AG09319 (cell line): Measurements from ENCODE around the gene FAM217A.
"Not testable (repeated sequence)": the region's sequence is repeated elsewhere in the genome, so short reads cannot be mapped to it uniquely, and the experiment has no call there.

Experiments used
- DNase-seq: peaks from one replicate; pipeline ENCODE4 v3.0.0-alpha.2; 2010; ENCODE audit warnings: low read depth; ENCODE audit errors: extremely low read depth
- TF ChIP-seq, protein P1 (sequence below): IDR thresholded peaks from 2 replicates; pipeline ENCODE4 v1.5.1; 2011; ENCODE audit warnings: low read depth, mild to moderate bottlenecking, inconsistent platforms, low read length, moderate library complexity

Gene FAM217A

DNA sequence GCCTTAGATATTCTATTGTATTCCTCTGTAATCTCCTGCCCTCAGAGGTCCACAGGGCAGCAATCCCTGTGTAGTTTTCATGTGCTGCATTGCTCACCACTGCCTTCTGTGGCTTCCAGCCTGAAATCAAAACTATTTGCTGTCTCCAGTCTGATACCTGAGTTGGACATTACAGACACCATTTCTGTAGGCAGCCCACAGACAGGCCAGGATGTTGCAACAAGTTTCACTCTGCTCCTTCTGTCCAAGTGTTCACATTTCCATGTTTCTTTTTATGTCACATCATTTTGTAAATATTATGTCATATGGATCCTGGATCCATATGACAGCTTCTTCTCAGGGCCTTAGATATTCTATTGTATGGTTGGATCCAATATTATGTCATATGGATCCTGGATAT is 34.7 kb upstream of the FAM217A start:
- DNase-seq: no peak
- TF ChIP-seq, protein P1, sequence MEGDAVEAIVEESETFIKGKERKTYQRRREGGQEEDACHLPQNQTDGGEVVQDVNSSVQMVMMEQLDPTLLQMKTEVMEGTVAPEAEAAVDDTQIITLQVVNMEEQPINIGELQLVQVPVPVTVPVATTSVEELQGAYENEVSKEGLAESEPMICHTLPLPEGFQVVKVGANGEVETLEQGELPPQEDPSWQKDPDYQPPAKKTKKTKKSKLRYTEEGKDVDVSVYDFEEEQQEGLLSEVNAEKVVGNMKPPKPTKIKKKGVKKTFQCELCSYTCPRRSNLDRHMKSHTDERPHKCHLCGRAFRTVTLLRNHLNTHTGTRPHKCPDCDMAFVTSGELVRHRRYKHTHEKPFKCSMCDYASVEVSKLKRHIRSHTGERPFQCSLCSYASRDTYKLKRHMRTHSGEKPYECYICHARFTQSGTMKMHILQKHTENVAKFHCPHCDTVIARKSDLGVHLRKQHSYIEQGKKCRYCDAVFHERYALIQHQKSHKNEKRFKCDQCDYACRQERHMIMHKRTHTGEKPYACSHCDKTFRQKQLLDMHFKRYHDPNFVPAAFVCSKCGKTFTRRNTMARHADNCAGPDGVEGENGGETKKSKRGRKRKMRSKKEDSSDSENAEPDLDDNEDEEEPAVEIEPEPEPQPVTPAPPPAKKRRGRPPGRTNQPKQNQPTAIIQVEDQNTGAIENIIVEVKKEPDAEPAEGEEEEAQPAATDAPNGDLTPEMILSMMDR: no peak

DNA sequence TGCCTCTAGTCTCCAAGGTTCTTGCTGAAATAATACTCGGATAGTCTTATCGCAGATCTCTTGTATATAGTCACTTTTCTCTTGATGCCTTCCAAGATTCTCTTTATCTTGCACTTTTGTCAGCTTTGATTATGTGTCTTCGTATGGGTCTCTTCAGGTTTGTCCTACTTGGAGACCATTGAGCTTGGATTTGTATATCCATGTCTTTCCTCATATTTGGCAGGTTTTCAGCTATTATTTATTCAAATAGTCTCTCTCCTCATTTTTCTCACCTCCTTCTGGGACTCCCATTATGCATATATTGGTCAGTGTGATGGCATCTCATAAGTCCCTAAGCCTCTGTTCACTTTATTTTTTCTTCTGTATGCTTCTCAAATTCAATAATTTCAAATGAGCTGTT is 33.4 kb upstream of the FAM217A start:
- no peak for DNase-seq
- TF ChIP-seq, protein P1: no peak

DNA sequence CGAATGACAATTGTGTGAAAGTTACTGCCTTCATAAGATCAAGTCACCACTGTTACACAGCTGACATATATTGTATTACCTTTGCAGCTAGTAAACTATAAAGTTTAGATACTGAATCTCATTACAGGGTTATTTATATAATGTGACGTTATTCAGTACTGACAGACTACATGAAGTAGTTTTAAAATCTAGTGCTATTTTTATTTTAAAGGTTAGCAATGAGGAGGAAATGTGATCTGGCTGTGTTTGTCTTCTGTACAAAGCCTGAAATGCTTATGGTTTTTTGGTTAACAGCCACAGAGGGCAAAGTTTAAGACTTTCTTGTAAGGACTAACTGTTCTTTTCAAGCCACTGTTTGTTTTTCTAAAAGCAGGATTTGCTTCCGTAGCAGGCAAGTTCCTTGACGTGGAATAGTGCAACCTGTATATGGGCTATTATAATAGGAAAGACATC is 30.5 kb upstream of the FAM217A start:
- DNase-seq: not testable (repeated sequence)

DNA sequence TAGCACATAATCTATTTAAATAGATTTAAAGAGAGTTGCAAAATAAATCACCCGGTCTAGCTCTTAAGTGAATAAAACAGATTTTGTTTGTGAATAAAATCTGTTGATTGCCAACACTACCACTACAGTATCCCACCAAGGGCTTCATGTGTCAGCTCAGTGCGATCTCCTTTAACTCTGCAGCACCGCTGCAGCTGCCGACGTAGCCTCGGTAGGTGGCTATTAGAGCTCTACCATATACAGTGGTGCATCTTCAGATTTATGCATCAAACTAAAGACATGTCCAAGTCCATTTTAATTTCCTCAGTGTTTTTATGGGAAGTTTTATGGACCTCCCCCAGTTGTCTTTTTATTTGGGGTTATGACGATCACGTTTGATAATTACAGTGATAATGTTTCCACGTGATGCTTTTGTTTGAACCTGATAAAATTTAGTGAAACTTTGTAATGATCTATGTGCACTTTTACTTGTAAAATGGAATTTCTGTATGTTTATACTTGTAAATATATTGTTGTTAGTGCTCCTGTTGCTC is 29.7 kb upstream of the FAM217A start:
- TF ChIP-seq, protein P1: no peak
- DNase-seq: no peak

DNA sequence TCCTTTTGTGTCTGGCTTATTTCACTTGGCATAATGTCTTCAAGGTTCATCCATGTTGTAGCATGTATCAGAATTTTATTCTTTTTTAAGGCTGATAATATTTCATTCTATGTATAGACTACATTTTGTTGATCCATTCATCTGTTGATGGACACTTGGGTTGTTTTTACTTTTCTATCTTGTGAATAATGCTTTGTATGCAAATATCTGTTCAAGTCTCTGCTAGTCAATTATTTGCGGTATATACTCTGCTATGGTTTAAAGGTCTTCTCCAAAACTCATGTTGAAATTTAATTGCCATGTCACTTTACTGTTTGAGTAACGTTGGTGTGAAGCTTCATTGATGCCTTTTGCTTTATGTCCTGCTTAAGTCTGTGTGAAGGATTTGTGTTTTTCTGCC is 28.9 kb upstream of the FAM217A start:
- no peak for DNase-seq
- TF ChIP-seq, protein P1: no peak

DNA sequence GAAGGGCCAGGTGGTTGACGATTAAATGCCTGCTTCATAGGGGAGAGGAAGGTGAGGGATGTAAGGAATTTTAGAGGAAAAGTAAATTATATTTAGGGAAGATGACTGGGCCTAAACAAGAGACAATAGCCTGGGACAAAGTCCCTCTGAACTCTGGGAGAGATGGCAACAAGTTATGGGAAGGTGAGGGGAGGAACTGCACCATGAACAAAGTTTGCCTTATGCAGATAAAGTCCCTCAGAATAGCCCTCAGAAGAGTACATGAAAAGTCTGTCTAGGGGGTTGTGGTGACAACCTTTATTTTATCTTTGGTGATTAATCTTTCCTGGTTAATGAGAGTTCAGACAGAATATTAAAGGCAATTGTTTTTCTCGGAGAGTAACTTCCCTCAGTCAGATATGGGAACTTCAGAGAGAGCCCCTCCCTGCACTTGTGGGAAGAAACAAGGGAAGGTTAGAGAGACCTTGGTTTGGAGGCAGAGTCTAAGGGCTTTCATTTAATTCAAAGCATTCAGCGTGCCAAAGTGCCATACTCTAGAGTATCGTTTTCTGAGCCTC is 27.1 kb upstream of the FAM217A start:
- no peak for DNase-seq
- TF ChIP-seq, protein P1: no peak

DNA sequence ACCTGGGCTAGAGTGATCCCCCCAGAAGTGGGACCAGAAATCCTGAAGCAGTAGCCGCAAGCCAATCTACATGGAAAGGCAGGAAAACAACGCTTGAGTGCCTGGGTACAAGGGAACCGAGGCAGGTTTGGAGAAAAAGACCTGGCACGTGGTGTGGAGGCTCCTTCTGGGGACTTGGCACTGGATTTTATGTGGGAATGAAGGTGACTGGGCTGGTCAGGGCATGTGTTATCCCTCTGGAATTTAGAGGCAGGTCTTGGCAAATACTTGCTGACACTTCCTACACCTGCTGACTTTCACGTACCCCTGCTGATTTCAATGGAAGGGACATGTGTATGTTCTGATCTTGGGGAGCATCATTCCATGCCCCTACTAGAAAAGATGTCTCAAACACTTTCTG is 25.0 kb upstream of the FAM217A start:
- DNase-seq: no peak
- TF ChIP-seq, protein P1: no peak

DNA sequence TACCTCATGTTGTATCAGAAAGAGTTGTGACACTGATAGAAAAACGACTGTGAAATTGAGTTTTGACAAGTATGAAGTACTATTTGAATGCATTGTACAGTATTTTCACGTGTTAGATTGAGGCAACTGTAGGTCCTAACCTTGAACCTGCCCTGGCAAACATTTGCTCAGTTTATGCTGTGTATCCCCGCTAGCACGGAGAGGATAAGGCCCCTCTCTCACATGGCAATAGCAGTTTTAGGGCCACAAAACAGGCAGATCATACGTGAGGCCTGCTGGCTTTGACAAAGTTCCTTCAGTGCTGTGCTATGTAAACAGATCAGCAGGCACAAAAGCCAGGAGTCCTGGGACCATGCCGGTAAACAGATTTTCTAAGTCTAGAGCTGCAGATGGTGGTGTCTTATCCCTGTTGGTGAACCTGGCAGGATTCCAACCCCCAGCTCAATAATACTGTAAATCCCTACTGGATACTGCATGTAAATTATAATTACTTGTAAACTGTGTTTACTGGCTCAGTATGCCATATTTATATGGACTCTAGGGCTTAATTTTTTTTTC is 23.8 kb upstream of the FAM217A start:
- no peak for DNase-seq
- TF ChIP-seq, protein P1: no peak
